ENCODE data around the gene PLCD4. TPM values are rescaled to one million over a fixed set of nuclear protein-coding genes. Genes with fewer than 3 reads are reported as not detected.
A peak's percentile ranks its signal among the peaks of the same experiment; 100 is the strongest.

PLCD4 gene
- polyA plus RNA-seq, 1 of the 3 experiments (the other 2 are of a cell fraction): 8.5 TPM

GRCh38 chr2:218659988-218660358 lies 52.3 kb downstream of the PLCD4 start:
- H3K79me2 ChIP-seq (ENCODE audit: insufficient read depth): peaks cover 33% of the 10 kb centered on the region
- H3K9me3 ChIP-seq: no peaks in the 10 kb centered on the region
- H3F3A ChIP-seq (replicated peaks; ENCODE audit: insufficient read depth): peaks cover 8% of the 10 kb centered on the region
- POLR2A ChIA-PET: interaction anchor here (0.8 to 3.1 kb wide), 5 partner anchors 8 to 67 kb away, joined by 3 to 28 read pairs (median 7); partner anchors contain the start of genes PLCD4, RNF25 and STK36
- no peaks in the 10 kb centered on the region for H4K20me1 ChIP-seq (ENCODE audit: insufficient read depth)
- no peaks in the 10 kb centered on the region for H3K9me2 ChIP-seq
- peaks cover 7 to 13% of the 10 kb centered on the region in 2 experiments; a peak in 2 of 4 replicates for H3K4me1 ChIP-seq (ENCODE audit: control insufficient read depth in 1 of 2, insufficient read depth in 2 of 2, low read depth in 1 of 2, low read length in 1 of 2)
- peak overlapping the region; percentile 67; the same call in 1 of the 2 replicates for H2AFZ ChIP-seq (ENCODE audit: low read depth)
- TF ChIP-seq POLR2AphosphoS5 (IDR thresholded peaks at IDR 0.05; ENCODE audit: low read depth, low read length) (no peak), NFIC (IDR thresholded peaks at IDR 0.05; ENCODE audit: borderline replicate concordance) (no peak), GABPA (IDR thresholded peaks at IDR 0.05; ENCODE audit: low read depth) (no peak), RXRA (IDR thresholded peaks at IDR 0.05; ENCODE audit: borderline replicate concordance, low read depth) (no peak), ELF1 (IDR thresholded peaks at IDR 0.05) (no peak), SIN3A (IDR thresholded peaks at IDR 0.05; ENCODE audit: borderline replicate concordance, low read depth, low read length) (no peak), PBX3 (IDR thresholded peaks at IDR 0.05) (no peak), SMC3 (IDR thresholded peaks at IDR 0.05; ENCODE audit: low read depth, low read length) (no peak), ZBTB33 (IDR thresholded peaks at IDR 0.05; ENCODE audit: borderline replicate concordance, low read depth) (no peak), FOSL2 (IDR thresholded peaks at IDR 0.05; ENCODE audit: borderline replicate concordance, low read depth) (no peak), FOXJ3 (CRISPR knock-in tag; IDR thresholded peaks at IDR 0.05) (no peak)
- peak overlapping the region; percentile 87 for H3K4me2 ChIP-seq
- H3K27ac ChIP-seq (ENCODE audit: low read depth in 2 of 2, low read length in 1 of 2): no peak overlapping the region; a peak in 2 of 4 replicates
- DNase-seq: no peak
- peak overlapping the region; percentile 71 for H3K9ac ChIP-seq
- CTCF ChIA-PET: interaction anchor here (1.0 to 4.2 kb wide), 7 partner anchors 11 to 188 kb away, joined by 3 to 36 read pairs (median 15); partner anchors contain the start of genes RNF25, STK36 and TTLL4
- no peaks in the 10 kb centered on the region for H3K27me3 ChIP-seq (ENCODE audit: insufficient read depth)
- peaks cover 34 to 55% of the 10 kb centered on the region in 2 experiments for H3K36me3 ChIP-seq (replicated peaks in 1 of 2; ENCODE audit: control insufficient read depth in 1 of 2, insufficient read depth in 2 of 2, low read length in 1 of 2)
- 3% methylated on average over 8 of the region's 8 CpGs for WGBS (ENCODE audit: low lambda C conversion rate)
- peak overlapping the region; percentile 90 to 94 for H3K4me3 ChIP-seq (ENCODE audit: low read depth in 2 of 2, low read length in 1 of 2)

- Histone ChIP-seq H3K27me3 (ENCODE audit: insufficient read depth) (no peaks in the 10 kb centered on the region), H3K4me3 (ENCODE audit: low read depth in 2 of 2, low read length in 1 of 2) (no peak overlapping the region), H2AFZ (ENCODE audit: low read depth) (no peak overlapping the region), H3K4me2 (no peak overlapping the region), H3K79me2 (ENCODE audit: insufficient read depth) (peaks cover 29% of the 10 kb centered on the region), H3K36me3 (replicated peaks in 1 of 2; ENCODE audit: control insufficient read depth in 1 of 2, insufficient read depth in 2 of 2, low read length in 1 of 2) (peaks cover 31 to 57% of the 10 kb centered on the region in 2 experiments), H3K9me3 (no peaks in the 10 kb centered on the region), H4K20me1 (ENCODE audit: insufficient read depth) (no peaks in the 10 kb centered on the region), H3K4me1 (ENCODE audit: control insufficient read depth in 1 of 2, insufficient read depth in 2 of 2, low read depth in 1 of 2, low read length in 1 of 2) (peaks cover 7 to 13% of the 10 kb centered on the region in 2 experiments; a peak in 2 of 4 replicates), H3K9ac (no peak overlapping the region), H3F3A (replicated peaks; ENCODE audit: insufficient read depth) (peaks cover 8% of the 10 kb centered on the region), H3K9me2 (no peaks in the 10 kb centered on the region), H3K27ac (ENCODE audit: low read depth in 2 of 2, low read length in 1 of 2) (no peak overlapping the region)
- DNase-seq: no peak
- 97% methylated on average over 7 of the region's 7 CpGs for WGBS (ENCODE audit: low lambda C conversion rate)
- ChIA-PET CTCF (interaction anchor here (1.1 to 4.1 kb wide), 2 partner anchors 14 to 185 kb away, joined by 3 to 12 read pairs; no protein-coding TSS in a partner anchor), POLR2A (no interaction called here)
- no peak for TF ChIP-seq ZBTB33 (IDR thresholded peaks at IDR 0.05; ENCODE audit: borderline replicate concordance, low read depth)
- TF ChIP-seq ELF1 (IDR thresholded peaks at IDR 0.05): no peak
- no peak for TF ChIP-seq RAD21 (IDR thresholded peaks at IDR 0.05; ENCODE audit: low read length)
- no peak for TF ChIP-seq NRF1 (IDR thresholded peaks at IDR 0.05; ENCODE audit: low read depth, low read length)
- TF ChIP-seq RCOR1 (IDR thresholded peaks at IDR 0.05; ENCODE audit: low read length): no peak
- TF ChIP-seq SIN3A (IDR thresholded peaks at IDR 0.05; ENCODE audit: borderline replicate concordance, low read depth, low read length): no peak
- no peak for TF ChIP-seq GATA2 (CRISPR knock-in tag; IDR thresholded peaks at IDR 0.05)
- TF ChIP-seq FOXM1 (IDR thresholded peaks at IDR 0.05; ENCODE audit: low read depth): no peak
- TF ChIP-seq JUND (IDR thresholded peaks at IDR 0.05): no peak
- TF ChIP-seq FOSL2 (IDR thresholded peaks at IDR 0.05; ENCODE audit: borderline replicate concordance, low read depth): no peak
- TF ChIP-seq RXRA (IDR thresholded peaks at IDR 0.05; ENCODE audit: borderline replicate concordance, low read depth): no peak
- no peak for TF ChIP-seq MAX (IDR thresholded peaks at IDR 0.05; ENCODE audit: low read depth)
- no peak for TF ChIP-seq CTCF (IDR thresholded peaks at IDR 0.05)
- no peak for TF ChIP-seq USF1 (IDR thresholded peaks at IDR 0.05; ENCODE audit: borderline replicate concordance, low read depth)
Observed at GRCh38 chr2:218662377-218662776, 54.7 kb downstream of the PLCD4 start.

Data from SK-N-SH (cell line).